OCI-LY3 (cell line): ENCODE results near the gene SLC13A3.

Experiments used
- H2AFZ ChIP-seq: fragments of 200-600, 300-600 bp; shearing (Covaris generic); 2 replicates; pipeline ENCODE4 v1.6.0; 2014; ENCODE audit warnings: antibody characterized with exemption, low read depth, low read length
- H3K27ac ChIP-seq: fragments of 200-600, 300-600 bp; sonication (generic); 2 replicates; pipeline ENCODE4 v1.5.1; 2014; ENCODE audit warnings: mild to moderate bottlenecking, low read length, moderate library complexity, mixed read lengths
- H3K27me3 ChIP-seq: fragments of 200-600, 300-600 bp; sonication (generic); 2 replicates; pipeline ENCODE4 v1.6.1; 2014; ENCODE audit warnings: low read depth, low read length, mixed read lengths
- H3K36me3 ChIP-seq: fragments of 200-600, 300-600 bp; sonication (generic); replicated peaks from 2 replicates; pipeline ENCODE3; 2014; ENCODE audit warnings: low read depth, low read length, mixed read lengths
- H3K4me1 ChIP-seq: fragments of 300-600, 200-600 bp; sonication (generic); 2 replicates; pipeline ENCODE4 v1.6.1; 2014; ENCODE audit warnings: low read length, mixed read lengths
- H3K4me2 ChIP-seq: fragments of 200-600, 300-600 bp; sonication (generic); 2 replicates; pipeline ENCODE4 v1.6.1; 2014; ENCODE audit warnings: low read length, mixed read lengths
- H3K4me3 ChIP-seq: fragments of 300-600, 200-600 bp; sonication (generic); 2 replicates; pipeline ENCODE4 v1.5.1; 2014; ENCODE audit warnings: antibody characterized with exemption, mild to moderate bottlenecking, low read length, moderate library complexity
- H3K79me2 ChIP-seq: fragments of 300-600, 200-600 bp; shearing (Covaris generic); 2 replicates; pipeline ENCODE4 v1.6.1; 2014; ENCODE audit warnings: mild to moderate bottlenecking, low read length, mixed read lengths
- H3K9ac ChIP-seq: fragments of 300-600, 200-600 bp; shearing (Covaris generic); 2 replicates; pipeline ENCODE4 v1.6.0; 2014; ENCODE audit warnings: mild to moderate bottlenecking, low read length, moderate library complexity
- H3K9me3 ChIP-seq: fragments of 200-600, 300-600 bp; shearing (Covaris generic); 2 replicates; pipeline ENCODE4 v1.6.1; 2014; ENCODE audit warnings: low read length, mixed read lengths; ENCODE audit not compliant: insufficient read depth
- H4K20me1 ChIP-seq: fragments of 200-600, 300-600 bp; sonication (generic); 2 replicates; pipeline ENCODE4 v1.6.1; 2016; ENCODE audit warnings: low read length, mixed read lengths; ENCODE audit not compliant: insufficient read depth
- EZH2phosphoT487 ChIP-seq: fragments of 200-600 bp; shearing (Covaris generic); IDR thresholded peaks from 2 replicates; pipeline ENCODE4 v1.6.1; 2018; ENCODE audit warnings: antibody characterized with exemption, mixed run types, low read depth
- TF ChIP-seq, protein P1 (sequence below): fragments of 200-600, 300-600 bp; sonication (generic); IDR thresholded peaks from 2 replicates; pipeline ENCODE4 v1.5.1; 2014; ENCODE audit warnings: antibody characterized with exemption, low read length, low read depth

Gene SLC13A3

DNA sequence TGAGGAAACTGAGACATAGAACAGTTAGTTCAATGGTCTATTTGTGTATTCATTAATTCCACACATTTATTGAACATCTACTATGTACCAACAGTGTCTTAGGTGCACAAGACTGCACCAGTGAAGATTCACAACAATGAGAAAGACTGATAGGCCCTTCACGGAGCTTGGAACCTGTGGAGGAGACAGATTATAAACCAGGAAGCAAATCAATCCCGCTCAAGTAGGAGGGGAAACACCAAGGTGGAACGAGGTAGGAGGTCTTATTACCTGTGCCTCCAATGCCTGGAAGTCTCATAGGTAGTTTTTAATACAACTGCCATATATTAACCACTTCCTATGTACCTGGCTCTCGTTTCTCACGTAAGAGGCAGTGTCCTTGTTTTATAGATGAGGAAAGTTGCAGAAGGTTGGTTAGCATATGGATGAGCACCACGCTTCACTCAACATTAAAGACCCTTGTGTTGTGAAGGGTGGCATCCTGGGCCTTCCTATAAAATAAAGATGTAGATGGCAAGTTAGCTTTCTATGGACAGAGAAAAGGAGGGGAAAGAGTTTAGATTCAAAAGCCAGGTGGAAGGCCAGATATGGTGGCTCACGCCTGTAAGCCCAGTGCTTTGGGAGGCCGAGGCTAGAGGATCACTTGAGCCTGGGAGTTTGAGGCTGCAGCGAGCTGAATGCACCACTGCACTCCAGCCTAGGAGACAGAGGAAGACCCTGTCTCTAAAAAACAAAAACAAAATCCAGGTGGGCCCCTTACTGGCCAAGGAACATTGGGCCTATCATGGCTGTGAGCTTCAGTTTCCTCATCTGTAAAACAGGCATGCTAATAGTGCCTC is 45.1 kb downstream of the SLC13A3 start:
- Histone ChIP-seq H3K27me3 (peaks cover 17% of the 10 kb centered on the region), H3K4me2 (no peak overlapping the region), H3K9ac (no peak overlapping the region), H3K27ac (no peak overlapping the region), H3K4me3 (no peak overlapping the region), H3K9me3 (no peaks in the 10 kb centered on the region; the same call in 1 of the 2 replicates), H4K20me1 (no peaks in the 10 kb centered on the region), H3K79me2 (no peaks in the 10 kb centered on the region), H2AFZ (no peak overlapping the region), H3K36me3 (no peaks in the 10 kb centered on the region), H3K4me1 (no peaks in the 10 kb centered on the region)
- TF ChIP-seq EZH2phosphoT487, result no peak
- TF ChIP-seq, protein P1, sequence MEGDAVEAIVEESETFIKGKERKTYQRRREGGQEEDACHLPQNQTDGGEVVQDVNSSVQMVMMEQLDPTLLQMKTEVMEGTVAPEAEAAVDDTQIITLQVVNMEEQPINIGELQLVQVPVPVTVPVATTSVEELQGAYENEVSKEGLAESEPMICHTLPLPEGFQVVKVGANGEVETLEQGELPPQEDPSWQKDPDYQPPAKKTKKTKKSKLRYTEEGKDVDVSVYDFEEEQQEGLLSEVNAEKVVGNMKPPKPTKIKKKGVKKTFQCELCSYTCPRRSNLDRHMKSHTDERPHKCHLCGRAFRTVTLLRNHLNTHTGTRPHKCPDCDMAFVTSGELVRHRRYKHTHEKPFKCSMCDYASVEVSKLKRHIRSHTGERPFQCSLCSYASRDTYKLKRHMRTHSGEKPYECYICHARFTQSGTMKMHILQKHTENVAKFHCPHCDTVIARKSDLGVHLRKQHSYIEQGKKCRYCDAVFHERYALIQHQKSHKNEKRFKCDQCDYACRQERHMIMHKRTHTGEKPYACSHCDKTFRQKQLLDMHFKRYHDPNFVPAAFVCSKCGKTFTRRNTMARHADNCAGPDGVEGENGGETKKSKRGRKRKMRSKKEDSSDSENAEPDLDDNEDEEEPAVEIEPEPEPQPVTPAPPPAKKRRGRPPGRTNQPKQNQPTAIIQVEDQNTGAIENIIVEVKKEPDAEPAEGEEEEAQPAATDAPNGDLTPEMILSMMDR, result no peak

DNA sequence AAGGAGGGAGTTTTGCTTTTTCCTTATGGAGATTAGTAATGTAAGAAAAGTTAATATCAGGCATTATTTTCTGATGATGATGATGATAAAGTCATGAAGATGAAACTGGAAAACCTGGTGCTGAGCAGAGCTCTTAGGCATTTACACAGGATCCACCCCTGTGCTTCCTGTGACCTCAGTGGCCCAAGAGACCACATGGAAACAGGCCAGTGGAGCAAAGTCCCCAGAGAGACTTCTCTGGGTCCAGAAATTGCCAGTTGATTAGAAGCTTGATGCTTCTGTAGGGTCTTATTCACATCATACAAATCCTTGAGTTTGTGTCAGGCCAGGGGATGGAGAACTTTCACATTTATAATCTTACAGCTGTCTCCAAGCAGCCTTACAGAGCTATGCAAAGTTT is 46.1 kb downstream of the SLC13A3 start:
- no peak overlapping the region for H3K27ac ChIP-seq
- TF ChIP-seq, protein P1, result no peak
- no peak for TF ChIP-seq EZH2phosphoT487
- no peaks in the 10 kb centered on the region; the same call in 1 of the 2 replicates for H3K9me3 ChIP-seq
- H3K4me3 ChIP-seq, result no peak overlapping the region
- H2AFZ ChIP-seq, result no peak overlapping the region
- H3K79me2 ChIP-seq, result no peaks in the 10 kb centered on the region
- H3K4me1 ChIP-seq, result no peaks in the 10 kb centered on the region
- peaks cover 17% of the 10 kb centered on the region for H3K27me3 ChIP-seq
- no peak overlapping the region for H3K9ac ChIP-seq
- H3K4me2 ChIP-seq, result no peak overlapping the region
- no peaks in the 10 kb centered on the region for H3K36me3 ChIP-seq
- H4K20me1 ChIP-seq, result no peaks in the 10 kb centered on the region

- TF ChIP-seq EZH2phosphoT487, result no peak
- TF ChIP-seq, protein P1, result no peak
- Histone ChIP-seq H4K20me1 (no peaks in the 10 kb centered on the region), H3K9me3 (no peaks in the 10 kb centered on the region; the same call in 1 of the 2 replicates)
Measured at GRCh38 chr20:46604551-46605133, 46.6 kb downstream of the SLC13A3 start.

GRCh38 chr20:46602429-46602828 is 48.8 kb downstream of the SLC13A3 start:
- Histone ChIP-seq H4K20me1 (no peaks in the 10 kb centered on the region), H3K4me1 (no peaks in the 10 kb centered on the region), H3K27me3 (peaks cover 20% of the 10 kb centered on the region), H2AFZ (no peak overlapping the region), H3K36me3 (no peaks in the 10 kb centered on the region), H3K9me3 (no peaks in the 10 kb centered on the region; the same call in 1 of the 2 replicates), H3K4me2 (no peak overlapping the region), H3K4me3 (no peak overlapping the region), H3K27ac (no peak overlapping the region), H3K9ac (no peak overlapping the region), H3K79me2 (no peaks in the 10 kb centered on the region)
- no peak for TF ChIP-seq EZH2phosphoT487
- TF ChIP-seq, protein P1, result no peak

More at GRCh38 chr20:46604551-46605133, 46.6 kb downstream of the SLC13A3 start:
- H3K4me1 ChIP-seq, result no peaks in the 10 kb centered on the region
- no peak overlapping the region for H3K4me3 ChIP-seq
- no peak overlapping the region for H3K9ac ChIP-seq
- peaks cover 16% of the 10 kb centered on the region for H3K27me3 ChIP-seq
- no peaks in the 10 kb centered on the region for H3K36me3 ChIP-seq
- H3K4me2 ChIP-seq, result no peak overlapping the region
- no peaks in the 10 kb centered on the region for H3K79me2 ChIP-seq
- no peak overlapping the region for H3K27ac ChIP-seq
- H2AFZ ChIP-seq, result no peak overlapping the region
